Natural killer cell (primary cell): Measurements from ENCODE around the gene TBC1D9. TPM values are rescaled to one million over a fixed set of nuclear protein-coding genes. Genes with fewer than 3 reads are reported as not detected.
A peak's percentile ranks its signal among the peaks of the same experiment; 100 is the strongest.

Experiments used
- ATAC-seq, 3 donors: fragments of 150-1000 bp in 2 of 3; fragments of 200-7000 bp in 1 of 3; cut with Tn5 transposase; 1 replicate in 1 of 3; 2 replicates in 2 of 3; pipeline ENCODE4 v1.10.0; 2021; ENCODE audit warnings: mild to moderate bottlenecking in 2 of 3, moderate library complexity in 2 of 3
- DNase-seq, 2 donors: peaks; one replicate each; pipeline versions ENCODE4 v3.0.0 to v3.0.0-alpha.2; 2013 to 2021; ENCODE audit warnings: mixed read lengths in 1 of 2
- H3K27ac ChIP-seq: one replicate; pipeline ENCODE4 v1.5.1; 2013; ENCODE audit warnings: mild to moderate bottlenecking, low read length
- H3K27me3 ChIP-seq: one replicate; pipeline ENCODE4 v1.6.1; 2013; ENCODE audit warnings: low read length; ENCODE audit not compliant: control insufficient read depth, insufficient read depth
- H3K36me3 ChIP-seq: one replicate; pipeline ENCODE4 v1.6.1; 2013; ENCODE audit warnings: low read length; ENCODE audit not compliant: control insufficient read depth, insufficient read depth
- H3K4me1 ChIP-seq: one replicate; pipeline ENCODE4 v1.6.1; 2013; ENCODE audit warnings: low read length; ENCODE audit not compliant: control insufficient read depth, insufficient read depth
- H3K4me3 ChIP-seq: one replicate; pipeline ENCODE4 v1.5.1; 2013; ENCODE audit warnings: low read length
- H3K9me3 ChIP-seq: one replicate; pipeline ENCODE4 v1.6.1; 2013; ENCODE audit warnings: low read length; ENCODE audit not compliant: control insufficient read depth, insufficient read depth
- H3K27ac Mint-ChIP-seq, 2 donors: one replicate each; pipeline ENCODE4 v1.8.0; 2022; ENCODE audit warnings: mild to moderate bottlenecking in 2 of 2, mixed read lengths in 2 of 2, moderate library complexity in 1 of 2
- H3K27me3 Mint-ChIP-seq, 2 donors: one replicate each; pipeline ENCODE4 v1.8.0; 2022; ENCODE audit warnings: low read depth in 2 of 2, mixed read lengths in 2 of 2
- H3K36me3 Mint-ChIP-seq: one replicate; pipeline ENCODE4 v1.8.0; 2022; ENCODE audit warnings: mixed read lengths
- H3K4me1 Mint-ChIP-seq, 2 donors: one replicate each; pipeline ENCODE4 v1.8.0; 2022; ENCODE audit warnings: mixed read lengths in 2 of 2
- H3K4me3 Mint-ChIP-seq: one replicate; pipeline ENCODE4 v1.8.0; 2022; ENCODE audit warnings: mild to moderate bottlenecking, moderate library complexity, mixed read lengths
- H3K9me3 Mint-ChIP-seq, 2 donors: one replicate each; pipeline ENCODE4 v1.8.0; 2022; ENCODE audit warnings: mixed read lengths in 2 of 2
- WGBS: methylation state at CpG from one replicate; pipeline ENCODE4 v1.1.7; 2013; ENCODE audit warnings: missing lambda C conversion rate; ENCODE audit not compliant: insufficient coverage; 5-methylcytosine and 5-hydroxymethylcytosine counted together
- intact Hi-C: fragments of 100-400 bp; cut with micrococcal nuclease; formaldehyde crosslinking; loops from one replicate; pipeline ENCODE4 v1.14.2; 2022
- total RNA-seq, 4 donors: library from RNA; stranded (reverse); fragments of 120-200 nt in 1 of 4; gene quantifications; one replicate each; pipeline versions ENCODE4 v1.2.3 to v1.2.4, GENCODE V29; 2013 to 2022
- TF ChIP-seq, protein P1 (sequence below): fragments of 200-600 bp; IDR thresholded peaks from one replicate; pipeline ENCODE4 v1.8.0; 2022; ENCODE audit warnings: antibody characterized with exemption

TBC1D9 gene
- total RNA-seq, 3 donors from 2014 or later (not counting 1 experiment from before 2014, with no cell fraction given), result 1.3 to 3.3 (median 2.0) TPM

DNA sequence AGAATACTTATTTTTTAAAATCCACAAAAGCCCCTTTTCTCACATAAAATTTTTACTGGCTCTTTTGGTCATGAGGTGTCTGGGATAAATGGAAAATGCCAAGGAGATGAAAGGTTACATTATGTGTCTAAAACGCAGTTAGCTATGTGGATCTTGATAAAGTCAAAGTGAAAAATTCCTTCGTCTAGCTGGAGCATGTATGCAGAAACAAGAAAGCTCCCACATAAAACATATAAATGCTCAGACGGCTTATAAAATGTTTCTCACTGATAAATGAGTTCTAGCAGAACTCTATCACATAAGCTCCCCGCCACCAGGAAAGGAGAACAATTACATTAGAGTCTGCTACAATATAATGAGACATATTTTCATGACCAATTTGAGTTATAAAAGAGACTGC, 83.8 kb downstream of the TBC1D9 start:
- intact Hi-C loops, result no loop called here
- H3K27me3 Mint-ChIP-seq, result peaks cover 0 to 15% of the 10 kb centered on the region in 2 donors

DNA sequence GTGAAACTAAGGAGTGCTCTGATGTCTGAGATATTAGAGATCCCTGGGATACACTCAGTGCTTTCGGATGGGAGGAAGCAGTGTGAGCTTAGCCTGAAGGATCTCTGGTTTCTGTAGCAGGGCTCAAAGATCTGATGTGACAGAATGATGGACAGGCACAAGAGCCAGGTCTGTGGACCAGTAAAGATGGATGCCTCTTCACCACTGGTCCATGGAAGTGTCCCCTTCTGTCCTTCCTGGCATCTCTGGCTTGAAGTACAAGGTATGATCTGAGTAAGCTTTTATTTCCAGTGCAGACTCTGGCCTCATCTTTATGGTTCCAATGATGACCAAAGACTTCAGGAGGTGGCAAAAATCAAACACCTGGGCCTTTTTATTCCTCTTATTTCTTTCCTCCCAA, 88.1 kb downstream of the TBC1D9 start:
- ATAC-seq, result no peak
- WGBS, result 90% methylated on average over 1 of the region's 1 CpG

More for the DNA sequence above, 83.8 kb downstream of the TBC1D9 start:
- Mint-ChIP-seq H3K4me3 (no peak overlapping the region), H3K4me1 (peaks cover 11 to 19% of the 10 kb centered on the region in 2 donors), H3K9me3 (no peaks in the 10 kb centered on the region), H3K36me3 (no peaks in the 10 kb centered on the region), H3K27ac (no peak overlapping the region)
- no peak overlapping the region for H3K27ac ChIP-seq
- ATAC-seq (no peak), DNase-seq (no peak)
- WGBS, result 97% methylated on average over 3 of the region's 4 CpGs
- H3K27me3 ChIP-seq, result no peaks in the 10 kb centered on the region
- H3K9me3 ChIP-seq, result no peaks in the 10 kb centered on the region
- H3K36me3 ChIP-seq, result no peaks in the 10 kb centered on the region
- no peak overlapping the region for H3K4me3 ChIP-seq
- TF ChIP-seq, protein P1, sequence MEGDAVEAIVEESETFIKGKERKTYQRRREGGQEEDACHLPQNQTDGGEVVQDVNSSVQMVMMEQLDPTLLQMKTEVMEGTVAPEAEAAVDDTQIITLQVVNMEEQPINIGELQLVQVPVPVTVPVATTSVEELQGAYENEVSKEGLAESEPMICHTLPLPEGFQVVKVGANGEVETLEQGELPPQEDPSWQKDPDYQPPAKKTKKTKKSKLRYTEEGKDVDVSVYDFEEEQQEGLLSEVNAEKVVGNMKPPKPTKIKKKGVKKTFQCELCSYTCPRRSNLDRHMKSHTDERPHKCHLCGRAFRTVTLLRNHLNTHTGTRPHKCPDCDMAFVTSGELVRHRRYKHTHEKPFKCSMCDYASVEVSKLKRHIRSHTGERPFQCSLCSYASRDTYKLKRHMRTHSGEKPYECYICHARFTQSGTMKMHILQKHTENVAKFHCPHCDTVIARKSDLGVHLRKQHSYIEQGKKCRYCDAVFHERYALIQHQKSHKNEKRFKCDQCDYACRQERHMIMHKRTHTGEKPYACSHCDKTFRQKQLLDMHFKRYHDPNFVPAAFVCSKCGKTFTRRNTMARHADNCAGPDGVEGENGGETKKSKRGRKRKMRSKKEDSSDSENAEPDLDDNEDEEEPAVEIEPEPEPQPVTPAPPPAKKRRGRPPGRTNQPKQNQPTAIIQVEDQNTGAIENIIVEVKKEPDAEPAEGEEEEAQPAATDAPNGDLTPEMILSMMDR, result no peak
- H3K4me1 ChIP-seq, result peaks cover 13% of the 10 kb centered on the region

DNA sequence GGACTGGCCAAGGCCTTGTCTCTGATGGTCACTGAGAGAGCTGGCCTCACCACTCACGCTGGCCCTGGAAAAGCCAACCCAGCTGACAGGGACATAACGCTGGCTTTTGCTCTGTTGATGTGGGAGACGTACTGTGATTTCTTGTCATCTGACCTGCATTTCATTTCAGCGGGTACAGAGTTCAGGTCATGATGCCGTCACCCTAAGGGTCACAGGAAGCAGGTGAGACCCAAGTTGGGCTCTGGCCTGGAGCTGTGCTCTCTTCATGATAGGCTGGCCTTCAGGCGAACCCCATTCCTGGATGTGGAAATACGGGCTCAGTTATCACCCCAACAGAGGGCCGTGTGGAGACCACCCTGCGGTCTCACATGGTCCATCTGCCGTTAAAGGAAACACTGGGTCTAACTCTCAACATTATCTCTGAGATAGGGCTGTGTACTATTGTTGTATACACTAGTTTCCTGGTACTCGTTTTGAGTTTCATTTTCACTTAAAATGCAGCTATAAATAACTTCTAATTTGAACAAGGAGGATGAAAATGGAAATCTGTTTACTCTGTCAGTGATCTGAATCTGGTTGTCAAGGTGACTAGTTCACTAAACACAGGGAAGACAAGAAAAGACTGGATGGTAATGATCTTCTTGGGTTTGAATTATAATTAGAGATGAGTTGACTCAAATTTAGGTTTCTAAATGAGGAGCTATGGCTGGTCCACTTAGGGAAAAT, 89.1 kb downstream of the TBC1D9 start:
- H3K9me3 ChIP-seq, result no peaks in the 10 kb centered on the region
- WGBS, result 95% methylated on average over 10 of the region's 11 CpGs
- H3K27ac Mint-ChIP-seq, result no peak overlapping the region
- no peak overlapping the region for H3K4me3 ChIP-seq
- no peak for DNase-seq
- no peaks in the 10 kb centered on the region for H3K9me3 Mint-ChIP-seq
- intact Hi-C loops, result no loop called here
- TF ChIP-seq, protein P1, result no peak
- no peaks in the 10 kb centered on the region for H3K4me1 Mint-ChIP-seq
- ATAC-seq, result peak in 1 of 3 donors; percentile 10
- no peaks in the 10 kb centered on the region for H3K36me3 Mint-ChIP-seq
- no peaks in the 10 kb centered on the region for H3K27me3 ChIP-seq
- H3K27me3 Mint-ChIP-seq, result peaks cover 8 to 10% of the 10 kb centered on the region in 2 donors
- H3K4me3 Mint-ChIP-seq, result no peak overlapping the region
- H3K4me1 ChIP-seq, result no peaks in the 10 kb centered on the region
- no peak overlapping the region for H3K27ac ChIP-seq
- H3K36me3 ChIP-seq, result no peaks in the 10 kb centered on the region

More for the DNA sequence above, 88.1 kb downstream of the TBC1D9 start:
- no peak overlapping the region for H3K27ac ChIP-seq
- H3K9me3 Mint-ChIP-seq, result no peaks in the 10 kb centered on the region
- H3K4me3 ChIP-seq, result no peak overlapping the region
- H3K27me3 ChIP-seq, result no peaks in the 10 kb centered on the region
- H3K9me3 ChIP-seq, result no peaks in the 10 kb centered on the region
- H3K27ac Mint-ChIP-seq, result peak overlapping the region in 1 of 2 donors; percentile 36
- peaks cover 8 to 10% of the 10 kb centered on the region in 2 donors for H3K27me3 Mint-ChIP-seq
- no peak overlapping the region for H3K4me3 Mint-ChIP-seq
- no peaks in the 10 kb centered on the region for H3K4me1 Mint-ChIP-seq
- H3K4me1 ChIP-seq, result no peaks in the 10 kb centered on the region
- no peak for DNase-seq
- TF ChIP-seq, protein P1, result no peak
- intact Hi-C loops, result no loop called here
- H3K36me3 Mint-ChIP-seq, result no peaks in the 10 kb centered on the region
- no peaks in the 10 kb centered on the region for H3K36me3 ChIP-seq
